Endometrial microvascular endothelial cells (primary cell): ENCODE results near the gene DENND1A. TPM values are rescaled to one million over a fixed set of nuclear protein-coding genes. Genes with fewer than 3 reads are reported as not detected.
"Not testable (repeated sequence)": the region's sequence is repeated elsewhere in the genome, so short reads cannot be mapped to it uniquely, and the experiment has no call there.

Experiments used
- in situ Hi-C: cut with HindIII; loops from 2 replicates; pipeline ENCODE4 v1.10.0; 2017; ENCODE audit warnings: low sequenced_read_pairs, low pct_unique_long_range_greater_than_20kb; ENCODE audit errors: inconsistent ontology term
- total RNA-seq: library from RNA; depleted of rRNA; stranded (reverse); fragments of >200 nt; gene quantifications from one replicate; pipeline ENCODE4 v1.2.3, GENCODE V29; 2015; ENCODE audit errors: inconsistent ontology term

DENND1A gene
- total RNA-seq, 1 donor from 2014 or later: 13.6 TPM

DNA sequence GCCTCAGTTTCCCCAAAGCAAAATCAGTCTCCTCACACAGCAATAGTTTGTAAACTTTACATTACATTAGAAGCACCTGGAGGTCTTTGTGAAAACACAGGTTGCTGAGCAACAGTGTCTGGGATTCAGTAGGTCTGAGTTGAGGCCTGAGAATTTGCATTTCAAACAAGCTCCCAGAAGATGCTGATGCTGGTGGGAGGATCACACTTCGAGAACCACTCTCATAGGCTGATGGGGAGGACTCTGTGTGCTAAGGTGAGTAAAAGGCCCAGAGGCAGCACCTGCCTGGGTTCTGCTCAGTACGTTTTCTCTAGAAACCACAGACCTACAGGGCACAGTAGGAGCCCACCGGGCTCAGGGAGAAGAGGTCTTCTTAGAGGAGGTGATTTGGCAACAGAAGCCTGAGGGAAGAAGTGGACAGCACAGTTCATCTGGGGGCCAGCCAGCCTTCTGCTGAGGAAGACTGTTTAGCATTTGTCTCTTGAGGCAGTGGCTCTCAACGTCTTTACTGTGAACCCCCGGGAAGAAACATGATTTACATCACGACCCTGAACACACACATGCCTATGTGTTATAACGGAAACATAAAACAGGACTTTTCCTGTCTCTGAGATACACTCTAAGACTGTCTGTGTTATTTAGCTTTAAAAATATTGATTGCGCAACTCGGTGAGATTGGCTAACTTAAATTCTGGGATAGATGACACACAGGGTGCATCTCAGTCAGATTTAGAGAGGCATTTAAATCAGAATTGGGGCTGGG, 24.8 kb upstream of the DENND1A start:
- in situ Hi-C loops: no loop called here

DNA sequence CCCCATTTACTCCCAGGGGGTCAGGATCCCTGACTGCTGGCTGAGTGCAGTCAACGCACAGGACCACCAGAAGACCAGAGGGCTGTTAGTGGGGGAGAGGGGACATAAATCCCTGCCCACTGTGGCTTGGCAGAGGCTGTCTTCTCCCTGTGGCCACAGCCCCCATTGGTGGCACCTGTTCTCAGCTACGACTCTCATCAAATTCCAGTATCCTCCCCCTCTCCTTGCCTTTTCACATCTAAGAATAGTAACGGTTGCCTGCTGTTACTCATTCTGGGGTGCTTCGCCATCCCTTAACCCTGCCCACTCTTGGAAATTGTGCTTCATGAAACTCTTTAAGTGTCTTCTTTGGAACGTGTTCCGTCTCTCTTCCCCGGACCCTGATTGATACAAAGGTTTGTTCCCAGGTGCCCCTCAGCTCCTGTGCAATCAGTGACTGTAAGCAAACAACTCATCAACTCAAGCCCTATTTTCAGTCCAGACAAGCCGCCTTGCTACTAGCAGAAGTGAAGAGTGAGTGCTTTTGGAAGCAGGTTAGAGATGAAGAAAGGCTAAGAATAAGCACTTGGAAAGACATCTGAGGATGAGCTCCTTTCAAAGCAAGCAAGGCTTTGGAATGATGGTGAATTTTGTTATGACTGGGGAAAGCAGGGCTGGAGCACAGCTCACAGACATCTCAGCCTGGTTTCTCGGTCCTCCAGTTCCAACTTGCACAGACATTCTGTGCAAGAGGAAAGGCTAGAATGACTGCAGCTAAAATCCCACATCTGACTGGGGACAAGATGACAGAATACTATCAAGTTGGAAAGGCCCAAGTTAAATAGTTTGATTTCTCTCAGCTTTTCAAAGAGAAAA, 22.9 kb upstream of the DENND1A start:
- in situ Hi-C loops: no loop called here

DNA sequence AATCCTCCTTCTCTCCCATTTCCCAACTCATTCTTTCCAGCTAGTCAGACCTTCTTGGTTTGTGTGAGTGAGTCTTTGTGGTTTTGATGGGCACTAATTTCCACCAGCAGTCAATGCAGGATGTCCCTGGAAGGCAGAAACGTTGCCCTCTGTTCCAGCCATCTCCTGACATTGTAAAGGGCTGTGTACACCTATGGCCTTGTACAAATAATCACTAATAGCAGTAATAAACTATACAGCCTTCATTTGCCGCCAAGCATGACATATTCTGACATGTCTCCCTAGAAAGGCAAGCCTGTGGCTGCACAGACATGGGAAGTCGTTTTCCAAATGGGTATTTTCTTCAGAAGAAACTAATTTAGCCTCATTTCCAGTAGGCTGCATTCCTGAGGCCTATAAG, 18.4 kb upstream of the DENND1A start:
- in situ Hi-C loops: no loop called here

DNA sequence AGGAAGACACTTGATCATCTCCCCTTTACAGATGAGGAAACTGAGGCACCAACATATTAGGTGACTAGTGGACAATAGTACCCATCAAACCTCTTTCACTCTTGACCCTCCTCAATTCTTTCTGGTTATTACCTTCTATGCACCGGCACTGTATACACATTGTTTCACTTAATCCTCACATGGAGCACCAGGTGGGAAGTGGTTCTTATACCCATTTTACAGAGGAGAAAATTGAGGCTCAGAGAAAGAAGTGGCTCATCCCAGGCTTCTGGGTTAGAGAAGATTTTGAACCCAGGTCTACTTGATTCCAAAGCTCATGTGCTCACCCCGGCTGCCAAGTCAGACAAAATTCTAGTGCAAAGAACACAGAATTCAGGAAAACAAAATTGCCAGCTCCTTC, 17.4 kb upstream of the DENND1A start:
- in situ Hi-C loops: no loop called here

DNA sequence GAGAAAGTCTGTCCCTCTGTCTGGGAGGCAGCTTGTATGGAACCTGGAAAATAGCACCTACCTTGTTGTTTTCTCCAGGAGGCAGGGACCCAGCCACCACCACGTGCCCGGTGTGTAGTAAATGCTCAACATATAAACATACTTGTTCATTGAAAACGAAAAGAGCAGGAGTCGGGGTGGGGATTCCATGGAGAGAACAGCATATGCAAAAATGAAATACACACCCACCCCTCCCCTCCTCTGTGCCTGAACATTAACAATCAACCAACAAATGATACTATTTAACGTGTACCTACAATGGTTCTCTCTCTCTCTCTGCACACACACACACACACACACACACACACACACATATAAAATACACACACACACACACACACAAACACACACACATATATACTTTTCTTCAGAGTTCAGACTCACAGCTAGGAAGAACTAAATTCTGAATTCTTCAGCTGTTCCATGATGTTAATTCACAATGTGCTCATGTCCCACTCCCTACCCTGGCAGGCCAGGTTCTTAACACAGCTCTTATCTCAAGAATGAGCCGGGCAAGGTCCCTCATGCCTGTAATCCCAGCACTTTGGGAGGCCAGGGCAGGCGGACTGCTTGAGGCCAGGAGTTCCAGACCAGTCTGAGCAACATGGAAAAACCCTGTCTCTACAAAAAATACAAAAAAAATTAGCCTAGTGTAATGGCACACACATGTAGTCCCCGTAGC, 16.3 kb upstream of the DENND1A start:
- in situ Hi-C loops: no loop called here

DNA sequence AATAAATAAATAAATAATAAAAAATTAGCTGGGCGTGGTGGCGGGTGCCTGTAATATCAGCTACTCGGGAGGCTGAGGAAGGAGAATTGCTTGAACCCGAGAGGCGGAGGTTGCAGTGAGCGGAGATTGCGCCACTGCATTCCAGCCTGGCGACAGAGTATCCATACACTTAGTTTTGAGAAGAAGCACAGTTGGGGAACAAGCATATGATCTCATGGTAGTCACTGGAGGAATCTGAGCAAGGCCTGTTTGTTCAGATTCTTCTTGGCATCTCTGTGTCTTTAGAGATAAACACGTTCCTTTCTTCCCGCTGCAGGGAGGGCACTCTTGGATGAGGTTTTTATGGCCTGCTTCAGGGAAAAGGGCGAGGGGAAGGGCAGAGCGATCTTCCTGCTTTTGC, 15.6 kb upstream of the DENND1A start:
- in situ Hi-C loops: no loop called here

DNA sequence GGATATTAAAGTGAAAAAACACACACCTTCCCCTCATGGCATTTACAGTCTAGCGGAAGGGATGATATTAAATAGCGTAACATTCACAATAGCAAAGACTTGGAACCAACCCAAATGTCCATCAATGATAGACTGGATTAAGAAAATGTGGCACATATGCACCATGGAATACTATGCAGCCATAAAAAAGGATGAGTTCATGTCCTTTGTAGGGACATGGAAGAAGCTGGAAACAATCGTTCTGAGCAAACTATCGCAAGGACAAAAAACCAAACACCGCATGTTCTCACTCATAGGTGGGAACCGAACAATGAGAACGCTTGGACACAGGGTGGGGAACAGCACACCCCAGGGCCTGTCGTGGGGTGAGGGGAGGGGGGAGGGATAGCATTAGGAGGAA, 14.5 kb upstream of the DENND1A start:
- in situ Hi-C loops: not testable (repeated sequence)

DNA sequence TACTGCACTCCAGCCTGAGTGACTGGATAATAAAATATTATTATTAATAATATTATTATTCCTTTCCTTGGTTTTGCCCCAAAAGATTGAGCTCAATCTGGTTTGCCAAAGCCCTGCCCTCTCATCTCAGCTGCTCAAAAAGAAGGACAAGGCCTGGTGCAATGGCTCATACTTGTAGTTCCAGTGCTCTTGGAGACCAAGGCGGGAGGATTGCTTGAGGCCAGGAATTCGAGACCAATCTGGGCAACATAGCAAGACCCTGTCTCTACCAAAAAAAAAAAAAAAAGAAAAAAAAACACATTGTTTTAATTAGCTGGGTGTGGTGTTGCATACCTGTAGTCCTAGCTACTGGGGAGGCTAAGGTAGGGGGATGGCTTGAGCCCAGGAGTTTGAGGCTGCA, 13.7 kb upstream of the DENND1A start:
- in situ Hi-C loops: no loop called here

DNA sequence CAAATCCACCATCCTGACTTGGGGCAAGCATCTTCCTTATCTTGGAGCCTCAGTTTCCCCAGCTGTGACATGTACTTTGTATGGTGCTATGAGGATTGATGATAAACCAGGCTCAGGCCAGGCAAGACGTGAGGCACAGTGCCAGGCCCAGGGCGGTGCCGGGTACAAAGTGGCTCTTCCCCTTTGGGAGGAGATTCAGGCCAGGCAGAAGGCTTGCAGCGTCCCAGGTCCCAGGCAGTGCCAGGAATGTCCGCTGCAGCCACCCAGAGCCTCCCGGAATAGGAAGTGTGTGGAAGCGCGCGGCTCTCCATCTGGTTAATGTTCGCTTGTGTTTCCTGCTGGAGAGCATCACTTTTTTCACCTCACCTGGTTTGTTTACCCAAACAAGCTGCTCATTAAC, 12.6 kb upstream of the DENND1A start:
- in situ Hi-C loops: no loop called here

DNA sequence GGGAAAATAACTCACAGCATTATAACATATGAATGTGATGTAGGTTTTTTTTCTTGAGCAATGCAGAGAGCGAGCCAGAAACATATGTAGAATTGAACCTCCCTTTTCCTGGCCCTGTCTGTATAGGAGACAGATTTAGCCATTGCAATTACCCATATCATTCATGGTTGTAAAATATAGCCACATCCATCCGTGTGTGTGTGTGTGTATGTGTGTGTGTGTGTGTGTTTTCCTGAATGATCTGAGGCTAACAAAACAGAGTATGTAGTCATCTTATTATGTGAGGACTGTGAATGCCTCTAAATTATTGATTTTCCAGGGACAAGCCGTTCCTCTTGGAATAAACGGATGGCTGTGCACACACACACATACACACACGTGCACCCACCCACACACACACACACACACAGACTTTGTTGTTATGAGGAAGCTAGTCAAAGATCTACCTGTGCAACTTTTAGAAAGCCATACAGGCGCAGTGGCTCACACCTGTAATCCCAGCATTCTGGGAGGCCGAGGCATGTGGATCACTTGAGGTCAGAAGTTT, 11.7 kb upstream of the DENND1A start:
- in situ Hi-C loops: no loop called here

DNA sequence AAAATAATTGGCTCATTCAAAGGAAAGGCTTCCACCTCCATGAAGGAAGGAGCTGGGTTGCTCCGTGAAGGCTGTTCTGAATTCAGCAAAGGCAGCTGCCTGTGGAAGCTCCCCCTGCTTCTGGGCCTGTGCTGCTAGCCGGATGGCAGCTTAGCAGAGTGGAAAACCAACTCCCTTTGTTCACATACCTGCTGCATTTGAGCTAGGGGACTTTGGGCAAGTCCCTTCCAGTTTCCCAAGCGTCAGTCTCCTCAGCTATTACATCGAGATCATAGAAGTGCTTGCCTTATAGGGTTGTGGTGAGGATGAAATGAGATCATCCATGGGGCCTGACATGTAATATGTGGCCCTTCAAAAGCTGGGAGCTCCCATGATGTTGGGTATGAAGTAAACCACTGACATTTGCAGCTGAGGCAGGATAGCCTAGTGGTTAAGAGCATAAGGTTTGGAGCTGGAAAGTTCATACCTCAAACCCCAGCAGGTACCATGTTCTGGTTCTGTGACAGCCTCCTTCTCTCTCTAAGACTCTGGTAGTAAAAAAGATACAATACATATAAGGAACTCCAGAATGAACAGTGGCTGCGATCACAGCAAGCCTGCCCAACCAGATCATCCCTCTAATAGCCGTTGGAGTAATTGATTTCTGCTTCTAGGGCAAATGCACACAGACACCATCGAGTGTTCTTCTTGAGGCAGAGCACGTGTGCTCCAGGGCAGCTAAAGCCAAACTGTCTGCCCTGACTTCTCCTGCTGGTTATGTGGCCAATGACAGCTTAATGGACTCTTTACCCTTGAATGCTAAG, 11.0 kb upstream of the DENND1A start:
- in situ Hi-C loops: no loop called here

DNA sequence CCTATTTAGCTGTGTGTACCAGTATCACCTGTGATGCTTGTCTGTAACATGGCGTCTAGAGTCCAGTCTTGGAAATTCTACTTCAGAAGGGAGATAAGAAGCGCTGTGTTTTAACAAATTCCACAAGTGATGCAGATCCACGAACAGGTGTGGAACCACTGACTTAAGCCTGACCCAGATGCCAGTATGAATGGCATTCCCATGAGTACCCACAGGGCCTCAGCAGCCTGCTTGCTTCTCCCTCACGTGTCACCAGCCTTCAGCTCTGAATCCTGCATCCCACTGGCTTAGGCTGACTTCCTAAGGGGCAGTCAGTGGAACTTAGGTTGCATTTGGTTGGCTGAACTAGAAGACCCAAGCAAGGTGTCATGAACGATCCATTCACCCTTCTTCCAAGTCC, 8.5 kb upstream of the DENND1A start:
- in situ Hi-C loops: no loop called here

DNA sequence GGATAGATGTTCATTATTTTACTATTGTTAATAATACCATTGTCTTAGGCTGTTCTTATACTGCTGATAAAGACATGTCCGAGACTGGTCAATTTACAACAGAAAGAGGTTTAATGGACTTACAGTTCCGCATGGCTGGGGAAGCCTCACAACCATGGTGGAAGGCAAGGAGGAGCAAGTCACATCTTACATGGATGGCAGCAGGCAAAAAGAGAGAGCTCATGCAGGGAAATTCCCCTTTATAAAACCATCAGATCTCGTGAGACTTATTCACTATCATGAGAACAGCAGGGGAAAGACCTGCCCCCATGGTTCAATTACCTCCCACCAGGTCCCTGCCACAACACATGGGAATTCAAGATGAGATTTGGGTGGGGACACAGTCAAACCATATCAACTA, 6.6 kb upstream of the DENND1A start:
- in situ Hi-C loops: not testable (repeated sequence)

DNA sequence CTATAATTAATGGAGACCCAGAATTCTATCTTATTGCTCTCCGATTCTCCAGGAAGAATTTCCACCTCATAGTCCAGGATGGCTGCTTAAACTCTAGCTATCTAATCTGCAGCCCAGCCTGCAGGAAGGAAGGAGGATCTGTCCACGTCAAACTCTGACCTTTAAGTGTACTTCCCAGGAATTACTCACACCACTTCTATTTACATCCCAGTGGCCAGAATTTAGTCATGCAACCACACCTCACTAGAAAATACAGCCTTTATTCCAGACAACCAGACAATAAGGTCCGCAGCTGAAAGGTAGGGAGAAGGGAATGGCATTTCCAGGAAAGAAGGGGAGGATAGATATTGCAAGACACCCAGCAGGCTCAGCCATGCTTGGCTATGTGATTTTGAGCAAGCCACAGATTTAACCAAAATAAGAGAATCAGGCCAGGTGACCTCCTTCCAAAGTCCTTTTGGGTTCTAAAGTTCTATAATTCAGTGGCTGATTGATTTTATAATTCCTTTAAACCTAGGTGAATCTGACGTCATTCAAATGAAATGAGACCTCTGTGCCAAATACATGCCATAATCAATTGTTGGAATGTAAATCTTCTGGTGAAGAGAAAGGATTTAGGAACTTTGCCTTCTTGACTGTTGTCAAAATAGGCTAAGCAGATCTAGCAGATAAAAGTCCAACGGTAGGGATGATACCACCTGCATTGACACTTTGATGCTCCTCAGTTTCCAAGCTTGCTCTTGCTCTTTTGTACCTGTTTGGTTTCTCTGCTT, 3.7 kb upstream of the DENND1A start:
- in situ Hi-C loops: no loop called here

DNA sequence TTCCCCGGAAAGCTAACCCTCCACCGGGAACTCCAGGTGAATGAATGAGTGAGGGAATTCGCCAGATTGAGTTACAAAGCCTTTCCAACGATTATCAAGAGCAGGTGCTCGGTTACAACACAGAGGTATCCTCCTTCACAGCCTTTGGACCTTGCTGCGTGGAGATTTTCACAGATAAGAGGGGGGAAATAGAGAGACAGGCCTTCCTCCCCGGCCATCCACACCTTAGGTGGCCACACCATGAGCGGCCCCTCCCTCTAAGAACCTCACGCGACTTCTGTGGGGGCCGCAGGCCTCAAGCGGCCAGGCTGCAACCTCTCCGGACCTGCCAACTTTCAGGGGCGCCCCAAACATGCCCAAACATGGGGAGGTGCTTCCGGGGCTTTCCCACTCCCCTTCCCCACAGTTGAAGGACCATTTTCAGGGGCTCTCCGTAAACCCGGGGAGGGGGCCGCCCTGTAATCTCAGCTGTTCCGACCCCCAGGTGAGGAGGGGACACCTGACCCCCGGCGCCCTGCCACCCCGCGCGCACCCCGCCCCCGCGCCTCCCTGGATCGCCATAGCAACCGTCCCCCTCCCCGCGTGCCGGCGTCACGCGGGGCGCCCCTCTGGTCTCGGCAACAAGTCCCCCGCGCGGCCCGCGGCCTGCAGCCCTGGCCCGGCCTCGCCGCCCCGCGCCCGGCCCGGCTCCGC, 603 bp downstream of the DENND1A start:
- in situ Hi-C loops: no loop called here

DNA sequence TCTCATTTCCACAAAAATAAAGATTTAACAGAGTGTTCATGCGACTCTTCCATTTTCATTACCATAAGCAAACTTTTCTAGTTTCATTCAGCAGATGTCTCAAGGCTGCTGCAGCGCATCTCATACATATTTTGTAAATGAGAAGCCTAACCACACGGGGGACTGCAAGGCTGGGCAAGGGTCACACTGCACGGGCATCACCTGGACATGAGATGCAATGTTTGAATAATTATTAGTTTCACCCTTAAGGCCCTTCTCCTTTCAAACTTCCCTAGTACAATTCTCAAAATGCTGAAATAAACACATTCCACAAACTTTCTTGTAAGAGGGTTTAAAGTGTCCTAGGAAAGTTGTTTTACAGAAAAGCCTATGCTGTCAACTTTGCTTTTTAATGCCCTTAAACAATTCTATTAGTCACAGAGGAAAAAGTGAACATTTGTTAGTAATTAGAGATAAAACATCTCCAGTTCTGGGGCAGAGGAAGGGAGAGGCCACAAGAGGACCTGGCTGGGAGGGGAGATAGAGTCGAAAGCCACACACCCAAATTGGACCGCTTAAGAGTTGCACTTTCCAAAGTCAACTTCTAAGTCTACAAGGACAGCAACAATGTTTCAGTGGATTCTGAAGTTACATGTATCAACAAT, 1.3 kb downstream of the DENND1A start:
- in situ Hi-C loops: no loop called here
